Measurements from ENCODE around the gene PARP9.

The PARP9 gene

DNA sequence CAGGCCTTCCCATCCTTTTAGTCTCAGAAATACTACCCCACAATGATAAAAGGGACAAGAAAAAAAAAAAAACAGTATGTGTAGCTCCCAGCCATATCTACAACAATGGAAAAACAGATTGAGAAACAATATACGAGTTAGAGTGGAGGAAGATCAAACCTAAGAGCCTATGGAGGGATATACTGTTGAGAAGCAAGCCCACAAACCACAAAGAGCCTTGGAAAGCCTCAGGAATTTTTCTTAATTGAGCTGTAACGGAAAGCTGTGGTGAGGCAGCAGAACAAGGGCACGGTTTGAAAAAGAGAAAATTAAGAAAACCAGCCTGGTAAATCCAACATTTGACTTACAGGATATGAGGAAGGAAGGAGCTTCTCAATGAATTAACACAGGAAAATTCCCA lies 70.8 kb downstream of the PARP9 start:
- in situ Hi-C loops (cut with MboI; ENCODE audit: low sequenced_read_pairs): no loop called here

DNA sequence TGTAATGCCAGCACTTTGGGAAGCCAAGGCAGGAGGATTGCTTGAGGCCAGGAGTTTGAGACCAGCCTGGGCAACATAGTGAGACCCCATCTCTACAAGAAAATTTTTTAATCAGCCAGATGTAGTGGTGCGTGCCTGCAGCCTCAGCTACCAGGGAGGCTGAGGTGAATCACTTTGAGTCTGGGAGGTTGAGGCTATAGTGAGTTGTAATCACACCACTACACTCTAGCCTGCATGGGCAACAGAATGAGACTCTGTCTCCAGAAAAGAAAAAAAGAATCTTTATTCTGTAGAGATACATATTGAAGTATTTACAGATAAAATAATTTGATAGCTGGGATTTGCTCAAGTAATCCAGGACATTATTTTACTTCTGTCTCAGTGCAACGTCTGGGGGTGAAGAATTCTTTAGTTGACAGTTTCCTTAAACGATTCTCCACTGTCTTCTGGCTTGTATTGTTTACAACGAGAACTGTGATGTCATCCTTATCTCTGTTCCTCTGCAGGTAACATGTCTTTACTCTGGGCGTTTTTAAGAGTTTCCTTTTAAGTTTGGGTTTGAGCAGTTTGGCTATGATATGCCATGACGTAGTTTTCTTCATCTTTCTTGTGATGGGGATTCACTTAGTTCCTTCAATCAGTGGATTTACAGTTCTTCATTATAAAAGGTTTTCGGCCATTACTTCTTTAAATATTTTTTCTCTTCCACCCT lies 75.7 kb downstream of the PARP9 start:
- in situ Hi-C loops (cut with MboI; ENCODE audit: low sequenced_read_pairs): no loop called here

DNA sequence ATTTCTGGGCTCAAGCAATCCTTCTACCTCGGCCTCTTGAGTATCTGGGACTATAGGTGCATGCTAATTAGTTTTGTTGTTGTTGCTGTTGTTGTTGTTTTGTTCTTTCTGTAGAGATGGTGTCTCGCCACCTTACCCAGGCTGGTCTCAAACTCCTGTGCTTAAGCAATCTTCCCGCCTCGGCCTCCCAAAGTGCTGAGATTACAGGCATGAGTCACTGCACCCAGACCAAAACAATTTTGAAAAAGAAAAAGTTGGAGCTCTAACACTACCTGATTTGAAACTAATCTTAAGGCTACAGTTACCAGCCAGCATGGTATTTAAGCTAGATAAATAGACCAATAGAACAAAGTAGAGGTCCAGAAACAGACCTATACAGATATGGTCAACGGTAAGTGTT lies 79.1 kb downstream of the PARP9 start:
- in situ Hi-C loops (cut with MboI; ENCODE audit: low sequenced_read_pairs): no loop called here

GRCh38 chr3:122481390-122481789 lies 82.7 kb downstream of the PARP9 start:
- in situ Hi-C loops (cut with MboI; ENCODE audit: low sequenced_read_pairs): no loop called here

Measured in HL-60/S4 treated with phorbol 12-myristate 13-acetate at 8.2 ng/mL for 4 days and 3 days (cell line).